Sigmoid colon (tissue), 7 donors: Measurements from ENCODE around the gene PIK3CD. TPM values are rescaled to one million over a fixed set of nuclear protein-coding genes. Genes with fewer than 3 reads are reported as not detected.

Experiments used
- DNase-seq: peaks from one replicate; pipeline ENCODE4 v3.0.0-alpha.2; 2019
- H3K27ac ChIP-seq, 4 donors: fragments of 200-600 bp; sonication (generic); one replicate each; pipeline ENCODE4 v1.5.1; 2016 to 2019; ENCODE audit warnings: mild to moderate bottlenecking in 1 of 4
- H3K27me3 ChIP-seq, 3 donors: fragments of 200-600 bp; sonication (generic); one replicate each; pipeline ENCODE4 v1.5.1; 2019; ENCODE audit warnings: mild to moderate bottlenecking in 1 of 3
- H3K36me3 ChIP-seq, 4 donors: fragments of 200-600 bp; sonication (generic); one replicate each; pipeline ENCODE4 v1.5.1; 2016 to 2019
- H3K4me1 ChIP-seq, 4 donors: fragments of 200-600 bp; sonication (generic); one replicate each; pipeline ENCODE4 v1.5.1; 2017 to 2019
- H3K4me3 ChIP-seq, 4 donors: fragments of 200-600 bp; sonication (generic); one replicate each; pipeline ENCODE4 v1.5.1; 2017 to 2019; ENCODE audit warnings: mild to moderate bottlenecking in 2 of 4, moderate library complexity in 1 of 4
- H3K9me3 ChIP-seq, 4 donors: fragments of 200-600 bp in 3 of 4; sonication (generic) in 3 of 4; one replicate each; pipeline versions ENCODE4 v1.5.1 to v1.6.1; 2013 to 2019
- CTCF ChIP-seq, 4 experiments: fragments of 450-650 bp in 3 of 4; fragments of 200-600 bp in 1 of 4; IDR thresholded peaks; one replicate each; pipeline ENCODE4 v1.5.1; 2016 to 2019; ENCODE audit warnings: antibody characterized with exemption in 4 of 4, mild to moderate bottlenecking in 3 of 4, moderate library complexity in 2 of 4
- EP300 ChIP-seq, 4 donors: sonication (generic); formaldehyde crosslinking; IDR thresholded peaks; one replicate each; pipeline ENCODE4 v1.6.1; 2017; ENCODE audit warnings: antibody characterized with exemption in 4 of 4
- POLR2A ChIP-seq, 2 donors: fragments of 450-650 bp; IDR thresholded peaks; one replicate each; pipeline ENCODE4 v1.6.1; 2016; ENCODE audit warnings: antibody characterized with exemption in 2 of 2, mild to moderate bottlenecking in 2 of 2, moderate library complexity in 2 of 2
- POLR2AphosphoS5 ChIP-seq, 4 donors: sonication (generic); formaldehyde crosslinking; IDR thresholded peaks; one replicate each; pipeline ENCODE4 v1.6.1; 2017; ENCODE audit warnings: antibody characterized with exemption in 4 of 4
- WGBS, 2 donors: extraction: QIAGEN DNeasy Blood & Tissue Kit; methylation state at CpG; one replicate each; pipeline ENCODE4 v1.1.7; 2013; 5-methylcytosine and 5-hydroxymethylcytosine counted together
- intact Hi-C: fragments of 100-400 bp; cut with DNase I; formaldehyde crosslinking; loops from one replicate; pipeline ENCODE4 v1.15.1; 2023
- polyA plus RNA-seq, 3 donors: library from polyadenylated mRNA; stranded (reverse); fragments of 200-250 nt; gene quantifications; one replicate each; pipeline ENCODE4 v1.2.3, GENCODE V29; 2013
- total RNA-seq, 4 donors: library from RNA; depleted of rRNA; stranded (reverse); fragments of >200 nt; gene quantifications; one replicate each; pipeline ENCODE4 v1.1.0, GENCODE V29; 2016
- donor health status: healthy with polysubstance abuse.
- donor health status: Bipolar disorder and iron deficiency.
- donor health status: healthy.

PIK3CD gene
- total and polyA plus RNA-seq, 7 donors = 1.2 to 23.1 (median 8.7) TPM

GRCh38 chr1:9731051-9731537 lies 79.6 kb downstream of the PIK3CD start:
- Histone ChIP-seq H3K4me1 (no peaks in the 10 kb centered on the region), H3K36me3 (peaks cover 58 to 93% (median 76%) of the 10 kb centered on the region in 4 donors), H3K4me3 (no peak overlapping the region), H3K27ac (no peak overlapping the region), H3K9me3 (no peaks in the 10 kb centered on the region), H3K27me3 (no peaks in the 10 kb centered on the region)
- DNase-seq = no peak
- no peak for TF ChIP-seq CTCF (IDR thresholded peaks at IDR 0.05)
- TF ChIP-seq POLR2A (IDR thresholded peaks at IDR 0.05) = no peak
- TF ChIP-seq EP300 (IDR thresholded peaks at IDR 0.05) = no peak
- no peak for TF ChIP-seq POLR2AphosphoS5 (IDR thresholded peaks at IDR 0.05)
- intact Hi-C loops = no loop called here
- WGBS, 2 donors = 96 to 97% methylated on average over 31 of the region's 31 CpGs

DNA sequence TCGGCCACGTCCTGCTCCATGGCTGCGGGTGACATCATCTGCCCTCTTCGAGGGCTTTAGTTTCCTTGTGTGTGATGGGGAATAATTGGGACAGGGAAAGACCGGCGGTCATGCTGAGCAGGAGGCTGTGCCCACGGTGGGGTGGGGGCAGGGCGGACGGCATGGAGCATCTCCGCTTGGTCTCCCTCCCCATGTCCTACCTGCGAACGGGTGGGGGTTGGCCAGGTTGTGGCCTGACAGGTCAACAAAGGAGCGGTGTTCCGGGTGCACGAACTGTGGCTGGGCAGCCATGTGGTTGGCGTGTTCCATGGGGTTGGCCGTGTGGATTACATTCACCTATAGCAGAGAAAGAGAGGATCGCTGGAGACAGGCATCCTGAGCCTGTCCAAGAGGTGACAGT lies 80.0 kb downstream of the PIK3CD start:
- Histone ChIP-seq H3K36me3 (peaks cover 61 to 97% (median 79%) of the 10 kb centered on the region in 4 donors), H3K27ac (no peak overlapping the region), H3K27me3 (no peaks in the 10 kb centered on the region), H3K4me1 (no peaks in the 10 kb centered on the region), H3K4me3 (no peak overlapping the region), H3K9me3 (no peaks in the 10 kb centered on the region)
- TF ChIP-seq POLR2AphosphoS5 (IDR thresholded peaks at IDR 0.05) = no peak
- no peak for TF ChIP-seq POLR2A (IDR thresholded peaks at IDR 0.05)
- TF ChIP-seq CTCF (IDR thresholded peaks at IDR 0.05) = no peak
- TF ChIP-seq EP300 (IDR thresholded peaks at IDR 0.05) = no peak
- intact Hi-C loops = no loop called here
- 95% methylated on average over 18 of the region's 18 CpGs for WGBS, 2 donors
- DNase-seq = no peak

DNA sequence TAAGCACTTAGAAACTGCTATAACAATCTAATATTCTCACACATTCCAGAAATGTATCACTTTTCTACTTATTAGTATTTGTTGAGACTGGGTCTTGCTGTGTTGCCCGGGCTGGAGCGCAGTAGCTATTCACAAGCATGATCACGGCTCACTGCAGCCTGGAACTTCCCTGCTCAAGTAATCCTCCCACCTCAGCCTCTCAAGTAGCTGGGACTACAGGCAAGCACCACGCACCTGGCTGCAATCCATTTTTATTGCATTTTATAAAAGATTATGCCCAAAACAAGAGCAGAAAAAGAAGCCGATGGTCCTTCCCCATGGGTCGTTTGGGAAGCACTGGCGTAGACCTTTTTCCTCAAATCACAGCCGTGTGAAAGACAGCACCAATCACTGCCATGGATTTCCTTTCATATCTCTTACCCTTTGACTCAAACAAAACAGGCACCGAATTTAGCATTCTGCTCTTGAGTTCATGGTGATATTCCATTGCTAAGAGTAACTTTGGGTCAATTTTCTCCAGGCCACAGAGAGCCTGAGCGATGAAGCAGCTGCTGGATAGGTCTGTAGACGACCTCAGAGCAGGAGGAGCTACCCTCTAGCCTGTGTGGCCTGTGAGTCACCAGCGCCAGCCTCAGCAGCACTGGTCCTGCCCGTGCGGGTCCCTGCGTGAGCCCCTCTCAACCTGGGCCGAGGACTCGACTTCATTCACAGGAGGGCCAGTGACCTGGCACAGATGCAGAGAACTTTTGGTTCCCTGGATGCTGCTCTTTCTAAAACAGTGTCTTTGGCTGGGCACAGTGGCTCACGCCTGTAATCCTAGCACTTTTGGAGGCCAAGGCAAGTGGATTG lies 80.8 kb downstream of the PIK3CD start:
- Histone ChIP-seq H3K27ac (no peak overlapping the region), H3K36me3 (peaks cover 65 to 100% (median 78%) of the 10 kb centered on the region in 4 donors), H3K4me3 (no peak overlapping the region), H3K27me3 (no peaks in the 10 kb centered on the region), H3K4me1 (no peaks in the 10 kb centered on the region), H3K9me3 (no peaks in the 10 kb centered on the region)
- no peak for DNase-seq
- intact Hi-C loops = no loop called here
- WGBS, 2 donors = 87 to 89% methylated on average over 18 of the region's 18 CpGs
- no peak for TF ChIP-seq CTCF (IDR thresholded peaks at IDR 0.05)
- no peak for TF ChIP-seq POLR2AphosphoS5 (IDR thresholded peaks at IDR 0.05)
- TF ChIP-seq POLR2A (IDR thresholded peaks at IDR 0.05) = no peak
- TF ChIP-seq EP300 (IDR thresholded peaks at IDR 0.05) = no peak

DNA sequence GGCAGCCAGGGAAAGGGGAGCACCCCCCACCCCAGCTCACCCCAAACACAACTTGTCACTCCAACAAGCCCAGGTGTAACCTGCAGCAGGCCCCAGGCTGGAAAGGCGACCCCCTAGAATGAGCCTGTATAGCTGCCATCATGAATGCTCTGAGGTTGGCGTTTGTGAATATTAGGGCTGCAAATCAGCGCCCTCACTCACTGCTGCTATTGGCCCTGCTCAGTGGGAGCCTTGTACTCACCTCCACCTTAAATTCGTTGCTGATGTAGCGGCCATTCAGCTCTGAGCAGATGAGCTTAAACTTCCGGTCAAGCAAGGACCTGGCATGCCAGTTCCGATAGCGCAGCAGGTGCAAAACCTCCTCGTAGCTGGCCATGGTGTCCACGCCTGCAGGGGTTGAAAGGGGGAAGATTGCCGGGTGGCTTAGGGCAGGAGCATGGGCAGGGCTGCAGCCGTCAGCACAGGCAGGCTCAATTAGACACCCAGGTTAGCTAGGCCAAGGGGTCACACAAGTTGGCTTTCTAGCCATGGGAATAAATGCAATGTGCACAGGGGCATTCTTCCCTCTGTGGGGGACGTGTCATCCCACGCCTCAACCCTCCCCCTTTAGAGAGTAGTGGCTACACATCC lies 81.7 kb downstream of the PIK3CD start:
- DNase-seq = no peak
- Histone ChIP-seq H3K36me3 (peaks cover 70 to 99% (median 76%) of the 10 kb centered on the region in 4 donors), H3K4me1 (no peaks in the 10 kb centered on the region), H3K27me3 (no peaks in the 10 kb centered on the region), H3K9me3 (no peaks in the 10 kb centered on the region), H3K27ac (no peak overlapping the region), H3K4me3 (no peak overlapping the region)
- WGBS, 2 donors = 97 to 98% methylated on average over 14 of the region's 14 CpGs
- no peak for TF ChIP-seq POLR2AphosphoS5 (IDR thresholded peaks at IDR 0.05)
- no peak for TF ChIP-seq POLR2A (IDR thresholded peaks at IDR 0.05)
- intact Hi-C loops = no loop called here

GRCh38 chr1:9735800-9736199 lies 84.3 kb downstream of the PIK3CD start:
- TF ChIP-seq EP300 (IDR thresholded peaks at IDR 0.05) (no peak), POLR2AphosphoS5 (IDR thresholded peaks at IDR 0.05) (no peak), POLR2A (IDR thresholded peaks at IDR 0.05) (no peak), CTCF (IDR thresholded peaks at IDR 0.05) (no peak)
- no peak for DNase-seq
- Histone ChIP-seq H3K36me3 (peaks cover 63 to 97% (median 72%) of the 10 kb centered on the region in 4 donors), H3K9me3 (no peaks in the 10 kb centered on the region), H3K27ac (no peak overlapping the region), H3K27me3 (no peaks in the 10 kb centered on the region), H3K4me1 (no peaks in the 10 kb centered on the region), H3K4me3 (no peak overlapping the region)
- intact Hi-C loops = no loop called here
- 96% methylated on average over 19 of the region's 19 CpGs for WGBS, 2 donors
